ENCODE data around the gene MAPT.

DNA sequence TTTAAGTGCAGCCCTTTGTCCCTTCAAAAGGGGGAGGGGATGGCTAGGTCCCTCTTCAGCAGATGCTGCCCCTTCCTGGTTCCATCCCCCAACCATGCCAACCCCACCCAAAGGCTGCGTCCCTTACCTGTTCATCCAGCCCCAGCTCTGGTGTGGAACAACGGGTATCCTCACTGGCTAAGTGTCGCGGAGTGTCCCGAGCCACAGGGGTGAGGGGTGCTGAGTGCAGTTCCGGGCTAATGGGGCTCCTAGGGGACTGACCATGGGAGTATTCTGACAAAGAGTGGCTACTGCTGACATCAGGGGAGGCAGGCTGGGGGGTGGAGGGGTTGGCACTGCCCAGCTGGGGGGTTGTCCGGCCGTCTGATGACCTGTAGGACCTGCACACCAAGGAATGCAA lies 137.6 kb downstream of the MAPT start:
- TF ChIP-seq, protein P1, sequence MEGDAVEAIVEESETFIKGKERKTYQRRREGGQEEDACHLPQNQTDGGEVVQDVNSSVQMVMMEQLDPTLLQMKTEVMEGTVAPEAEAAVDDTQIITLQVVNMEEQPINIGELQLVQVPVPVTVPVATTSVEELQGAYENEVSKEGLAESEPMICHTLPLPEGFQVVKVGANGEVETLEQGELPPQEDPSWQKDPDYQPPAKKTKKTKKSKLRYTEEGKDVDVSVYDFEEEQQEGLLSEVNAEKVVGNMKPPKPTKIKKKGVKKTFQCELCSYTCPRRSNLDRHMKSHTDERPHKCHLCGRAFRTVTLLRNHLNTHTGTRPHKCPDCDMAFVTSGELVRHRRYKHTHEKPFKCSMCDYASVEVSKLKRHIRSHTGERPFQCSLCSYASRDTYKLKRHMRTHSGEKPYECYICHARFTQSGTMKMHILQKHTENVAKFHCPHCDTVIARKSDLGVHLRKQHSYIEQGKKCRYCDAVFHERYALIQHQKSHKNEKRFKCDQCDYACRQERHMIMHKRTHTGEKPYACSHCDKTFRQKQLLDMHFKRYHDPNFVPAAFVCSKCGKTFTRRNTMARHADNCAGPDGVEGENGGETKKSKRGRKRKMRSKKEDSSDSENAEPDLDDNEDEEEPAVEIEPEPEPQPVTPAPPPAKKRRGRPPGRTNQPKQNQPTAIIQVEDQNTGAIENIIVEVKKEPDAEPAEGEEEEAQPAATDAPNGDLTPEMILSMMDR (IDR thresholded peaks at IDR 0.05; ENCODE audit: low read length), result no peak
- no peak for TF ChIP-seq EZH2 (optimal IDR thresholded peaks at IDR 0.05; ENCODE audit: low read depth, low read length)
- TF ChIP-seq EZH2phosphoT487 (IDR thresholded peaks at IDR 0.05; ENCODE audit: low read length), result no peak
